Iris pigment epithelial cell (primary cell): ENCODE measurements around the gene SEPTIN8.

ENCODE experiments used
- DNase-seq: peaks from one replicate; pipeline ENCODE4 v3.0.0-alpha.2; 2011; ENCODE audit warnings: low read depth

The SEPTIN8 gene

GRCh38 chr5:132747616-132748440 is 29.2 kb downstream of the SEPTIN8 start:
- DNase-seq: no peak

- DNase-seq: peak; percentile 41
Observed at GRCh38 chr5:132746954-132747615, 30.0 kb downstream of the SEPTIN8 start, which contains the start of gene CCNI2. TSS of gene CCNI2 (plus strand) at chr5:132747426. CDS start at chr5:132747496, 70 bp downstream.

GRCh38 chr5:132746592-132746953 is 30.5 kb downstream of the SEPTIN8 start:
- DNase-seq: no peak

- DNase-seq: no peak
Observed at GRCh38 chr5:132744659-132745058, 32.4 kb downstream of the SEPTIN8 start.

GRCh38 chr5:132742626-132743025 is 34.4 kb downstream of the SEPTIN8 start:
- no peak for DNase-seq

- no peak for DNase-seq
Observed at GRCh38 chr5:132742158-132742557, 34.9 kb downstream of the SEPTIN8 start.

GRCh38 chr5:132739232-132739631 is 37.8 kb downstream of the SEPTIN8 start:
- no peak for DNase-seq

GRCh38 chr5:132737982-132738681 is 38.9 kb downstream of the SEPTIN8 start:
- DNase-seq: no peak

- peak; percentile 95 for DNase-seq
Observed at GRCh38 chr5:132736853-132737833, 39.9 kb downstream of the SEPTIN8 start, which contains the start of gene KIF3A. TSS of gene KIF3A (minus strand) at chr5:132737546. CDS start at chr5:132737419, 127 bp downstream.

- DNase-seq: no peak
Observed at GRCh38 chr5:132734687-132735086, 42.4 kb downstream of the SEPTIN8 start.

- DNase-seq: no peak
Observed at GRCh38 chr5:132733499-132734148, 43.4 kb downstream of the SEPTIN8 start.

- no peak for DNase-seq
Observed at GRCh38 chr5:132729896-132730295, 47.1 kb downstream of the SEPTIN8 start.

- no peak for DNase-seq
Observed at GRCh38 chr5:132725745-132726144, 51.3 kb downstream of the SEPTIN8 start.

GRCh38 chr5:132718544-132719312 is 58.3 kb downstream of the SEPTIN8 start:
- DNase-seq: no peak

GRCh38 chr5:132714456-132715307 is 62.4 kb downstream of the SEPTIN8 start:
- no peak for DNase-seq

GRCh38 chr5:132708645-132709044 is 68.4 kb downstream of the SEPTIN8 start:
- no peak for DNase-seq

- DNase-seq: peak; percentile 61
Observed at GRCh38 chr5:132704875-132705274, 72.2 kb downstream of the SEPTIN8 start.
